ENCODE results near the gene APEH.

The APEH gene

GRCh38 chr3:49661281-49661680 is 12.9 kb upstream of the APEH start:
- Histone ChIP-seq H3K9me3 (ENCODE audit: control extremely low read depth in 1 of 5, control insufficient read depth in 4 of 5, insufficient read depth in 2 of 5, low read depth in 1 of 5, low read length in 4 of 5) (no peaks in the 10 kb centered on the region), H3K27ac (ENCODE audit: insufficient read depth in 1 of 2, low read depth in 1 of 2, low read length in 2 of 2, poor library complexity in 1 of 2, severe bottlenecking in 2 of 2) (no peak overlapping the region), H3K27me3 (replicated peaks in 2 of 5; ENCODE audit: control insufficient read depth in 4 of 5, insufficient read depth in 5 of 5, low read length in 4 of 5) (no peaks in the 10 kb centered on the region), H3K36me3 (ENCODE audit: control insufficient read depth in 4 of 4, insufficient read depth in 4 of 4, low read length in 3 of 4) (no peaks in the 10 kb centered on the region), H3K4me1 (ENCODE audit: control extremely low read depth in 1 of 4, control insufficient read depth in 4 of 4, insufficient read depth in 4 of 4, low read length in 3 of 4) (peaks cover 0 to 12% (median 9%) of the 10 kb centered on the region in 4 experiments), H3K4me3 (ENCODE audit: control insufficient read depth in 1 of 7, extremely low read depth in 1 of 7, insufficient read depth in 4 of 7, low read depth in 2 of 7, low read length in 6 of 7) (no peak overlapping the region)
- ChIA-PET CTCF (interaction anchor here (1.5 kb wide), 1 partner anchor 10 kb away, joined by 4 read pairs; no protein-coding TSS in a partner anchor), POLR2A (no interaction called here)
- DNase-seq = no peak
- over 99% methylated on average over 11 of the region's 14 CpGs for WGBS (ENCODE audit: insufficient coverage)

GRCh38 chr3:49662021-49662420 is 12.1 kb upstream of the APEH start:
- 96% methylated on average over 16 of the region's 22 CpGs for WGBS (ENCODE audit: insufficient coverage)
- Histone ChIP-seq H3K27me3 (replicated peaks in 2 of 5; ENCODE audit: control insufficient read depth in 4 of 5, insufficient read depth in 5 of 5, low read length in 4 of 5) (no peaks in the 10 kb centered on the region), H3K4me1 (ENCODE audit: control extremely low read depth in 1 of 4, control insufficient read depth in 4 of 4, insufficient read depth in 4 of 4, low read length in 3 of 4) (peaks cover 0 to 5% (median 3%) of the 10 kb centered on the region in 4 experiments), H3K9me3 (ENCODE audit: control extremely low read depth in 1 of 5, control insufficient read depth in 4 of 5, insufficient read depth in 2 of 5, low read depth in 1 of 5, low read length in 4 of 5) (no peaks in the 10 kb centered on the region), H3K4me3 (ENCODE audit: control insufficient read depth in 1 of 7, extremely low read depth in 1 of 7, insufficient read depth in 4 of 7, low read depth in 2 of 7, low read length in 6 of 7) (no peak overlapping the region), H3K27ac (ENCODE audit: insufficient read depth in 1 of 2, low read depth in 1 of 2, low read length in 2 of 2, poor library complexity in 1 of 2, severe bottlenecking in 2 of 2) (no peak overlapping the region), H3K36me3 (ENCODE audit: control insufficient read depth in 4 of 4, insufficient read depth in 4 of 4, low read length in 3 of 4) (no peaks in the 10 kb centered on the region)
- CTCF ChIA-PET = no interaction called here
- POLR2A ChIA-PET = no interaction called here
- no peak for DNase-seq

- ChIA-PET POLR2A (no interaction called here), CTCF (no interaction called here)
- Histone ChIP-seq H3K4me3 (ENCODE audit: control insufficient read depth in 1 of 7, extremely low read depth in 1 of 7, insufficient read depth in 4 of 7, low read depth in 2 of 7, low read length in 6 of 7) (no peak overlapping the region), H3K27me3 (replicated peaks in 2 of 5; ENCODE audit: control insufficient read depth in 4 of 5, insufficient read depth in 5 of 5, low read length in 4 of 5) (no peaks in the 10 kb centered on the region), H3K27ac (ENCODE audit: insufficient read depth in 1 of 2, low read depth in 1 of 2, low read length in 2 of 2, poor library complexity in 1 of 2, severe bottlenecking in 2 of 2) (no peak overlapping the region), H3K9me3 (ENCODE audit: control extremely low read depth in 1 of 5, control insufficient read depth in 4 of 5, insufficient read depth in 2 of 5, low read depth in 1 of 5, low read length in 4 of 5) (no peaks in the 10 kb centered on the region), H3K4me1 (ENCODE audit: control extremely low read depth in 1 of 4, control insufficient read depth in 4 of 4, insufficient read depth in 4 of 4, low read length in 3 of 4) (peaks cover 0 to 3% (median 0%) of the 10 kb centered on the region in 4 experiments), H3K36me3 (ENCODE audit: control insufficient read depth in 4 of 4, insufficient read depth in 4 of 4, low read length in 3 of 4) (no peaks in the 10 kb centered on the region)
- WGBS (ENCODE audit: insufficient coverage) = 96% methylated on average over 31 of the region's 34 CpGs
- no peak for DNase-seq
These were observed 11.3 kb upstream of the APEH start for GRCh38 chr3:49662720-49663413.

- Histone ChIP-seq H3K27me3 (replicated peaks in 2 of 5; ENCODE audit: control insufficient read depth in 4 of 5, insufficient read depth in 5 of 5, low read length in 4 of 5) (no peaks in the 10 kb centered on the region), H3K4me3 (ENCODE audit: control insufficient read depth in 1 of 7, extremely low read depth in 1 of 7, insufficient read depth in 4 of 7, low read depth in 2 of 7, low read length in 6 of 7) (no peak overlapping the region), H3K27ac (ENCODE audit: insufficient read depth in 1 of 2, low read depth in 1 of 2, low read length in 2 of 2, poor library complexity in 1 of 2, severe bottlenecking in 2 of 2) (no peak overlapping the region), H3K36me3 (ENCODE audit: control insufficient read depth in 4 of 4, insufficient read depth in 4 of 4, low read length in 3 of 4) (no peaks in the 10 kb centered on the region), H3K9me3 (ENCODE audit: control extremely low read depth in 1 of 5, control insufficient read depth in 4 of 5, insufficient read depth in 2 of 5, low read depth in 1 of 5, low read length in 4 of 5) (no peaks in the 10 kb centered on the region), H3K4me1 (ENCODE audit: control extremely low read depth in 1 of 4, control insufficient read depth in 4 of 4, insufficient read depth in 4 of 4, low read length in 3 of 4) (peaks cover 0 to 3% (median 0%) of the 10 kb centered on the region in 4 experiments)
- DNase-seq = no peak
- 100% methylated on average over 1 of the region's 1 CpG for WGBS (ENCODE audit: insufficient coverage)
- ChIA-PET POLR2A (no interaction called here), CTCF (interaction anchor here (1.2 kb wide), 1 partner anchor 124 kb away, joined by 4 read pairs; no protein-coding TSS in a partner anchor)
These were observed 10.3 kb upstream of the APEH start for GRCh38 chr3:49663831-49664230.

GRCh38 chr3:49664300-49664699 is 9.9 kb upstream of the APEH start:
- WGBS (ENCODE audit: insufficient coverage) = 100% methylated on average over 8 of the region's 11 CpGs
- H3K4me1 ChIP-seq (ENCODE audit: control extremely low read depth in 1 of 4, control insufficient read depth in 4 of 4, insufficient read depth in 4 of 4, low read length in 3 of 4) = peaks cover 0 to 3% (median 0%) of the 10 kb centered on the region in 4 experiments
- ChIA-PET POLR2A (no interaction called here), CTCF (interaction anchor here (1.2 kb wide), 1 partner anchor 124 kb away, joined by 4 read pairs; no protein-coding TSS in a partner anchor)
- H3K4me3 ChIP-seq (ENCODE audit: control insufficient read depth in 1 of 7, extremely low read depth in 1 of 7, insufficient read depth in 4 of 7, low read depth in 2 of 7, low read length in 6 of 7) = no peak overlapping the region
- H3K9me3 ChIP-seq (ENCODE audit: control extremely low read depth in 1 of 5, control insufficient read depth in 4 of 5, insufficient read depth in 2 of 5, low read depth in 1 of 5, low read length in 4 of 5) = no peaks in the 10 kb centered on the region
- DNase-seq = no peak
- H3K27ac ChIP-seq (ENCODE audit: insufficient read depth in 1 of 2, low read depth in 1 of 2, low read length in 2 of 2, poor library complexity in 1 of 2, severe bottlenecking in 2 of 2) = no peak overlapping the region
- no peaks in the 10 kb centered on the region for H3K36me3 ChIP-seq (ENCODE audit: control insufficient read depth in 4 of 4, insufficient read depth in 4 of 4, low read length in 3 of 4)
- H3K27me3 ChIP-seq (replicated peaks in 2 of 5; ENCODE audit: control insufficient read depth in 4 of 5, insufficient read depth in 5 of 5, low read length in 4 of 5) = no peaks in the 10 kb centered on the region

GRCh38 chr3:49665822-49666519 is 8.2 kb upstream of the APEH start:
- H3K36me3 ChIP-seq (ENCODE audit: control insufficient read depth in 4 of 4, insufficient read depth in 4 of 4, low read length in 3 of 4) = no peaks in the 10 kb centered on the region
- H3K27ac ChIP-seq (ENCODE audit: insufficient read depth in 1 of 2, low read depth in 1 of 2, low read length in 2 of 2, poor library complexity in 1 of 2, severe bottlenecking in 2 of 2) = no peak overlapping the region
- CTCF ChIA-PET = interaction anchor here (1.0 to 3.2 kb wide), 3 partner anchors 10 to 126 kb away, joined by 3 to 13 read pairs (median 3); no protein-coding TSS in a partner anchor
- no peaks in the 10 kb centered on the region for H3K27me3 ChIP-seq (replicated peaks in 2 of 5; ENCODE audit: control insufficient read depth in 4 of 5, insufficient read depth in 5 of 5, low read length in 4 of 5)
- WGBS (ENCODE audit: insufficient coverage) = 100% methylated on average over 2 of the region's 6 CpGs
- H3K4me1 ChIP-seq (ENCODE audit: control extremely low read depth in 1 of 4, control insufficient read depth in 4 of 4, insufficient read depth in 4 of 4, low read length in 3 of 4) = peaks cover 0 to 3% (median 0%) of the 10 kb centered on the region in 4 experiments
- POLR2A ChIA-PET = no interaction called here
- H3K4me3 ChIP-seq (ENCODE audit: control insufficient read depth in 1 of 7, extremely low read depth in 1 of 7, insufficient read depth in 4 of 7, low read depth in 2 of 7, low read length in 6 of 7) = no peak overlapping the region
- no peaks in the 10 kb centered on the region for H3K9me3 ChIP-seq (ENCODE audit: control extremely low read depth in 1 of 5, control insufficient read depth in 4 of 5, insufficient read depth in 2 of 5, low read depth in 1 of 5, low read length in 4 of 5)
- DNase-seq = no peak

- DNase-seq = no peak
- H3K4me3 ChIP-seq (ENCODE audit: control insufficient read depth in 1 of 7, extremely low read depth in 1 of 7, insufficient read depth in 4 of 7, low read depth in 2 of 7, low read length in 6 of 7) = no peak overlapping the region
- H3K9me3 ChIP-seq (ENCODE audit: control extremely low read depth in 1 of 5, control insufficient read depth in 4 of 5, insufficient read depth in 2 of 5, low read depth in 1 of 5, low read length in 4 of 5) = no peaks in the 10 kb centered on the region
These were observed 7.6 kb upstream of the APEH start for GRCh38 chr3:49666592-49666991.

More at GRCh38 chr3:49666592-49666991, 7.6 kb upstream of the APEH start:
- ChIA-PET CTCF (interaction anchor here (0.5 to 3.2 kb wide), 3 partner anchors 9 to 128 kb away, joined by 3 to 13 read pairs (median 4); no protein-coding TSS in a partner anchor), POLR2A (no interaction called here)
- no peak overlapping the region for H3K27ac ChIP-seq (ENCODE audit: insufficient read depth in 1 of 2, low read depth in 1 of 2, low read length in 2 of 2, poor library complexity in 1 of 2, severe bottlenecking in 2 of 2)
- no peaks in the 10 kb centered on the region for H3K36me3 ChIP-seq (ENCODE audit: control insufficient read depth in 4 of 4, insufficient read depth in 4 of 4, low read length in 3 of 4)
- WGBS (ENCODE audit: insufficient coverage) = 100% methylated on average over 4 of the region's 8 CpGs
- H3K4me1 ChIP-seq (ENCODE audit: control extremely low read depth in 1 of 4, control insufficient read depth in 4 of 4, insufficient read depth in 4 of 4, low read length in 3 of 4) = peaks cover 0 to 3% (median under 1%) of the 10 kb centered on the region in 4 experiments
- H3K27me3 ChIP-seq (replicated peaks in 2 of 5; ENCODE audit: control insufficient read depth in 4 of 5, insufficient read depth in 5 of 5, low read length in 4 of 5) = no peaks in the 10 kb centered on the region

Data from common myeloid progenitor, CD34-positive (primary cell).